ENCODE data around the gene MARCHF11.

The MARCHF11 gene

GRCh38 chr5:16143361-16144049, 36.1 kb downstream of the MARCHF11 start:
- no peak overlapping the region for H3K27ac Mint-ChIP-seq
- ATAC-seq (no peak), DNase-seq (ENCODE audit: low spot score in 2 of 2) (no peak)
- H3K4me3 Mint-ChIP-seq, result no peak overlapping the region
- H3K36me3 Mint-ChIP-seq, result no peaks in the 10 kb centered on the region
- peaks cover 3% of the 10 kb centered on the region for H3K9me3 Mint-ChIP-seq
- H3K4me1 Mint-ChIP-seq, result no peaks in the 10 kb centered on the region

GRCh38 chr5:16140944-16141343, 38.6 kb downstream of the MARCHF11 start:
- Mint-ChIP-seq H3K4me3 (no peak overlapping the region), H3K4me1 (no peaks in the 10 kb centered on the region), H3K36me3 (no peaks in the 10 kb centered on the region), H3K9me3 (peaks cover 10% of the 10 kb centered on the region), H3K27ac (no peak overlapping the region)
- ATAC-seq, result no peak
- DNase-seq (ENCODE audit: low spot score in 2 of 2), result no peak

- no peak overlapping the region for H3K27ac Mint-ChIP-seq
- H3K4me3 Mint-ChIP-seq, result no peak overlapping the region
- ATAC-seq, result no peak
- peaks cover 10% of the 10 kb centered on the region for H3K9me3 Mint-ChIP-seq
- H3K4me1 Mint-ChIP-seq, result no peaks in the 10 kb centered on the region
- no peaks in the 10 kb centered on the region for H3K36me3 Mint-ChIP-seq
- no peak for DNase-seq (ENCODE audit: low spot score in 2 of 2)
Measured at GRCh38 chr5:16140417-16140816, 39.2 kb downstream of the MARCHF11 start.

GRCh38 chr5:16137177-16137576, 42.4 kb downstream of the MARCHF11 start:
- H3K4me3 Mint-ChIP-seq, result no peak overlapping the region
- no peaks in the 10 kb centered on the region for H3K4me1 Mint-ChIP-seq
- ATAC-seq (no peak), DNase-seq (ENCODE audit: low spot score in 2 of 2) (no peak)
- no peak overlapping the region for H3K27ac Mint-ChIP-seq
- no peaks in the 10 kb centered on the region for H3K36me3 Mint-ChIP-seq
- peaks cover 10% of the 10 kb centered on the region for H3K9me3 Mint-ChIP-seq

- no peaks in the 10 kb centered on the region for H3K4me1 Mint-ChIP-seq
- ATAC-seq (no peak), DNase-seq (ENCODE audit: low spot score in 2 of 2) (no peak)
- no peaks in the 10 kb centered on the region for H3K36me3 Mint-ChIP-seq
- H3K4me3 Mint-ChIP-seq, result no peak overlapping the region
- peaks cover 10% of the 10 kb centered on the region for H3K9me3 Mint-ChIP-seq
- no peak overlapping the region for H3K27ac Mint-ChIP-seq
Measured at GRCh38 chr5:16135506-16135905, 44.1 kb downstream of the MARCHF11 start.

GRCh38 chr5:16135003-16135402, 44.6 kb downstream of the MARCHF11 start:
- no peak overlapping the region for H3K4me3 Mint-ChIP-seq
- DNase-seq (ENCODE audit: low spot score in 2 of 2) (no peak), ATAC-seq (no peak)
- peaks cover 10% of the 10 kb centered on the region for H3K9me3 Mint-ChIP-seq
- no peaks in the 10 kb centered on the region for H3K4me1 Mint-ChIP-seq
- no peaks in the 10 kb centered on the region for H3K36me3 Mint-ChIP-seq
- H3K27ac Mint-ChIP-seq, result no peak overlapping the region

GRCh38 chr5:16134204-16134603, 45.4 kb downstream of the MARCHF11 start:
- no peaks in the 10 kb centered on the region for H3K36me3 Mint-ChIP-seq
- no peak overlapping the region for H3K4me3 Mint-ChIP-seq
- ATAC-seq (no peak), DNase-seq (ENCODE audit: low spot score in 2 of 2) (no peak)
- no peak overlapping the region for H3K27ac Mint-ChIP-seq
- H3K9me3 Mint-ChIP-seq, result peaks cover 10% of the 10 kb centered on the region
- H3K4me1 Mint-ChIP-seq, result no peaks in the 10 kb centered on the region

GRCh38 chr5:16131878-16132277, 47.7 kb downstream of the MARCHF11 start:
- no peak for DNase-seq (ENCODE audit: low spot score in 2 of 2)
- ATAC-seq, result no peak
- H3K4me1 Mint-ChIP-seq, result no peaks in the 10 kb centered on the region
- H3K27ac Mint-ChIP-seq, result no peak overlapping the region
- H3K9me3 Mint-ChIP-seq, result peaks cover 6% of the 10 kb centered on the region
- H3K4me3 Mint-ChIP-seq, result no peak overlapping the region
- H3K36me3 Mint-ChIP-seq, result no peaks in the 10 kb centered on the region

- peaks cover 7% of the 10 kb centered on the region for H3K9me3 Mint-ChIP-seq
- H3K4me1 Mint-ChIP-seq, result no peaks in the 10 kb centered on the region
- DNase-seq (ENCODE audit: low spot score in 2 of 2), result no peak
- no peaks in the 10 kb centered on the region for H3K36me3 Mint-ChIP-seq
- no peak overlapping the region for H3K27ac Mint-ChIP-seq
- ATAC-seq, result no peak
- H3K4me3 Mint-ChIP-seq, result no peak overlapping the region
Measured at GRCh38 chr5:16128944-16129343, 50.6 kb downstream of the MARCHF11 start.

- Mint-ChIP-seq H3K4me3 (no peak overlapping the region), H3K9me3 (peaks cover 6% of the 10 kb centered on the region), H3K4me1 (no peaks in the 10 kb centered on the region), H3K27ac (no peak overlapping the region), H3K36me3 (no peaks in the 10 kb centered on the region)
- DNase-seq (ENCODE audit: low spot score in 2 of 2), result no peak
- no peak for ATAC-seq
Measured at GRCh38 chr5:16127865-16128544, 51.6 kb downstream of the MARCHF11 start.

- no peaks in the 10 kb centered on the region for H3K4me1 Mint-ChIP-seq
- DNase-seq (ENCODE audit: low spot score in 2 of 2) (no peak), ATAC-seq (no peak)
- H3K27ac Mint-ChIP-seq, result no peak overlapping the region
- peaks cover 25% of the 10 kb centered on the region for H3K9me3 Mint-ChIP-seq
- H3K36me3 Mint-ChIP-seq, result no peaks in the 10 kb centered on the region
- H3K4me3 Mint-ChIP-seq, result no peak overlapping the region
Measured at GRCh38 chr5:16120579-16120978, 59.0 kb downstream of the MARCHF11 start.

GRCh38 chr5:16119790-16120189, 59.8 kb downstream of the MARCHF11 start:
- ATAC-seq (no peak), DNase-seq (ENCODE audit: low spot score in 2 of 2) (no peak)
- Mint-ChIP-seq H3K27ac (no peak overlapping the region), H3K36me3 (no peaks in the 10 kb centered on the region), H3K9me3 (peaks cover 27% of the 10 kb centered on the region), H3K4me3 (no peak overlapping the region), H3K4me1 (no peaks in the 10 kb centered on the region)

GRCh38 chr5:16115140-16115539, 64.5 kb downstream of the MARCHF11 start:
- Mint-ChIP-seq H3K4me3 (no peak overlapping the region), H3K4me1 (no peaks in the 10 kb centered on the region), H3K9me3 (peaks cover 19% of the 10 kb centered on the region), H3K36me3 (no peaks in the 10 kb centered on the region), H3K27ac (no peak overlapping the region)
- DNase-seq (ENCODE audit: low spot score in 2 of 2) (no peak), ATAC-seq (no peak)

- Mint-ChIP-seq H3K9me3 (peaks cover 15% of the 10 kb centered on the region), H3K27ac (no peak overlapping the region), H3K36me3 (no peaks in the 10 kb centered on the region), H3K4me3 (no peak overlapping the region), H3K4me1 (no peaks in the 10 kb centered on the region)
- ATAC-seq (no peak), DNase-seq (ENCODE audit: low spot score in 2 of 2) (no peak)
Measured at GRCh38 chr5:16108418-16108817, 71.2 kb downstream of the MARCHF11 start.

- no peaks in the 10 kb centered on the region for H3K36me3 Mint-ChIP-seq
- ATAC-seq, result no peak
Measured at GRCh38 chr5:16104961-16105360, 74.6 kb downstream of the MARCHF11 start.

GRCh38 chr5:16095612-16096011, 84.0 kb downstream of the MARCHF11 start:
- no peak overlapping the region for H3K4me3 Mint-ChIP-seq
- no peaks in the 10 kb centered on the region for H3K36me3 Mint-ChIP-seq
- H3K9me3 Mint-ChIP-seq, result peaks cover 6% of the 10 kb centered on the region
- no peaks in the 10 kb centered on the region for H3K4me1 Mint-ChIP-seq
- H3K27ac Mint-ChIP-seq, result no peak overlapping the region
- no peak for ATAC-seq
- no peak for DNase-seq (ENCODE audit: low spot score in 2 of 2)

More at GRCh38 chr5:16104961-16105360, 74.6 kb downstream of the MARCHF11 start:
- H3K4me3 Mint-ChIP-seq, result no peak overlapping the region
- no peaks in the 10 kb centered on the region for H3K4me1 Mint-ChIP-seq
- peaks cover 12% of the 10 kb centered on the region for H3K9me3 Mint-ChIP-seq
- no peak overlapping the region for H3K27ac Mint-ChIP-seq
- DNase-seq (ENCODE audit: low spot score in 2 of 2), result no peak
